Astrocyte (in vitro differentiated cells and primary cell): ENCODE data around the gene VRK3. TPM values are rescaled to one million over a fixed set of nuclear protein-coding genes. Genes with fewer than 3 reads are reported as not detected.

Experiments used
- DNase-seq: peaks from one replicate; pipeline ENCODE4 v3.0.0-alpha.2; 2010; ENCODE audit warnings: low read depth
- FAIRE-seq: peaks from 2 replicates; lab custom pipeline; 2011; peaks lifted over from hg19 to GRCh38; lab: Jason Lieb, UNC
- H2AFZ ChIP-seq: 2 replicates; pipeline ENCODE4 v1.6.0; 2012; ENCODE audit warnings: low read depth, low read length, inconsistent platforms
- H3K27ac ChIP-seq: 2 replicates; pipeline ENCODE4 v1.5.1; 2011; ENCODE audit warnings: low read depth, low read length, inconsistent platforms
- H3K27me3 ChIP-seq: 2 replicates; pipeline ENCODE4 v1.6.0; 2011; ENCODE audit warnings: low read length, inconsistent platforms; ENCODE audit not compliant: insufficient read depth
- H3K36me3 ChIP-seq: 2 replicates; pipeline ENCODE4 v1.5.1; 2011; ENCODE audit warnings: low read length, inconsistent platforms; ENCODE audit not compliant: insufficient read depth
- H3K4me1 ChIP-seq: 2 replicates; pipeline ENCODE4 v1.5.1; 2011; ENCODE audit warnings: low read length, inconsistent platforms; ENCODE audit not compliant: insufficient read depth
- H3K4me2 ChIP-seq: 2 replicates; pipeline ENCODE4 v1.6.0; 2012; ENCODE audit warnings: low read length, inconsistent platforms
- H3K4me3 ChIP-seq: 2 replicates; pipeline ENCODE4 v1.5.1; 2011; ENCODE audit warnings: low read depth, mild to moderate bottlenecking, low read length, inconsistent platforms; ENCODE audit not compliant: insufficient read depth
- H3K79me2 ChIP-seq: 2 replicates; pipeline ENCODE4 v1.6.0; 2012; ENCODE audit warnings: mild to moderate bottlenecking, low read length, inconsistent platforms; ENCODE audit not compliant: insufficient read depth
- H3K9ac ChIP-seq: 2 replicates; pipeline ENCODE4 v1.6.0; 2012; ENCODE audit warnings: mild to moderate bottlenecking, low read length, inconsistent platforms
- H3K9me3 ChIP-seq: 2 replicates; pipeline ENCODE4 v1.5.1; 2012; ENCODE audit warnings: low read depth, mild to moderate bottlenecking, low read length, inconsistent platforms; ENCODE audit not compliant: insufficient read depth
- H4K20me1 ChIP-seq: 2 replicates; pipeline ENCODE4 v1.6.0; 2012; ENCODE audit warnings: low read length, inconsistent platforms; ENCODE audit not compliant: insufficient read depth
- H3K27ac Mint-ChIP-seq: one replicate; pipeline ENCODE4 v1.8.0; 2021; ENCODE audit warnings: mild to moderate bottlenecking, mixed read lengths; ENCODE audit not compliant: unreplicated experiment
- H3K27me3 Mint-ChIP-seq: one replicate; pipeline ENCODE4 v1.8.0; 2021; ENCODE audit warnings: low read depth, mixed read lengths; ENCODE audit not compliant: unreplicated experiment
- H3K36me3 Mint-ChIP-seq: one replicate; pipeline ENCODE4 v1.8.0; 2021; ENCODE audit warnings: low read depth, mixed read lengths; ENCODE audit not compliant: unreplicated experiment
- H3K4me1 Mint-ChIP-seq: one replicate; pipeline ENCODE4 v1.8.0; 2021; ENCODE audit warnings: low read depth, mixed read lengths; ENCODE audit not compliant: unreplicated experiment
- H3K4me3 Mint-ChIP-seq: one replicate; pipeline ENCODE4 v1.8.0; 2021; ENCODE audit warnings: mild to moderate bottlenecking, moderate library complexity, mixed read lengths; ENCODE audit not compliant: unreplicated experiment
- H3K9me3 Mint-ChIP-seq: one replicate; pipeline ENCODE4 v1.8.0; 2021; ENCODE audit warnings: mild to moderate bottlenecking, mixed read lengths; ENCODE audit not compliant: unreplicated experiment
- CTCF ChIP-seq: IDR thresholded peaks from 2 replicates; pipeline ENCODE4 v1.5.1; 2011; ENCODE audit warnings: low read depth, mild to moderate bottlenecking, inconsistent platforms, low read length, moderate library complexity; ENCODE audit not compliant: insufficient read depth
- EZH2 ChIP-seq: IDR thresholded peaks from 2 replicates; pipeline ENCODE4 v1.6.1; 2012; ENCODE audit warnings: mild to moderate bottlenecking, low read length, inconsistent platforms; ENCODE audit not compliant: insufficient read depth
- total RNA-seq: library from RNA; stranded (reverse); gene quantifications from 2 replicates; pipeline ENCODE4 v1.2.1, GENCODE V29; 2021

Gene VRK3
- total RNA-seq, 1 donor from 2014 or later: 33.0 TPM

- Mint-ChIP-seq H3K27me3 (no peaks in the 10 kb centered on the region), H3K9me3 (peaks cover 24% of the 10 kb centered on the region), H3K4me3 (no peak overlapping the region), H3K4me1 (no peaks in the 10 kb centered on the region), H3K27ac (no peak overlapping the region), H3K36me3 (no peaks in the 10 kb centered on the region)
- no peak for TF ChIP-seq CTCF
- no peak for TF ChIP-seq EZH2
- no peaks in the 10 kb centered on the region for H3K79me2 ChIP-seq
- no peak for FAIRE-seq
- no peak overlapping the region for H3K27ac ChIP-seq
- H3K9ac ChIP-seq: no peak overlapping the region
- no peak overlapping the region for H2AFZ ChIP-seq
- no peaks in the 10 kb centered on the region for H3K4me1 ChIP-seq
- H3K27me3 ChIP-seq: no peaks in the 10 kb centered on the region
- H3K4me2 ChIP-seq: no peak overlapping the region
- H3K36me3 ChIP-seq: no peaks in the 10 kb centered on the region
- no peak for DNase-seq
- H3K4me3 ChIP-seq: no peak overlapping the region
- H4K20me1 ChIP-seq: no peaks in the 10 kb centered on the region
- H3K9me3 ChIP-seq: peaks cover 4% of the 10 kb centered on the region
Measured at GRCh38 chr19:50065938-50066337, 40.8 kb upstream of the VRK3 start.

- Histone ChIP-seq H2AFZ (no peak overlapping the region), H3K4me1 (no peaks in the 10 kb centered on the region), H3K4me2 (no peak overlapping the region), H3K4me3 (no peak overlapping the region), H3K9me3 (peaks cover 30% of the 10 kb centered on the region), H3K79me2 (no peaks in the 10 kb centered on the region), H3K27me3 (no peaks in the 10 kb centered on the region), H3K9ac (no peak overlapping the region), H3K36me3 (no peaks in the 10 kb centered on the region), H4K20me1 (no peaks in the 10 kb centered on the region), H3K27ac (no peak overlapping the region)
- Mint-ChIP-seq H3K4me3 (no peak overlapping the region), H3K9me3 (peaks cover 34% of the 10 kb centered on the region), H3K4me1 (no peaks in the 10 kb centered on the region), H3K27ac (no peak overlapping the region), H3K36me3 (no peaks in the 10 kb centered on the region), H3K27me3 (no peaks in the 10 kb centered on the region)
- FAIRE-seq (no peak), DNase-seq (no peak)
- TF ChIP-seq EZH2 (no peak), CTCF (no peak)
Measured at GRCh38 chr19:50061650-50062049, 36.5 kb upstream of the VRK3 start.

GRCh38 chr19:50060107-50060506, 34.9 kb upstream of the VRK3 start:
- Mint-ChIP-seq H3K27me3 (no peaks in the 10 kb centered on the region), H3K4me3 (no peak overlapping the region), H3K9me3 (peaks cover 33% of the 10 kb centered on the region), H3K27ac (no peak overlapping the region), H3K4me1 (no peaks in the 10 kb centered on the region), H3K36me3 (no peaks in the 10 kb centered on the region)
- Histone ChIP-seq H3K36me3 (no peaks in the 10 kb centered on the region), H3K4me1 (no peaks in the 10 kb centered on the region), H3K9me3 (peaks cover 26% of the 10 kb centered on the region), H3K9ac (no peak overlapping the region), H4K20me1 (no peaks in the 10 kb centered on the region), H2AFZ (no peak overlapping the region), H3K27me3 (no peaks in the 10 kb centered on the region), H3K4me3 (no peak overlapping the region), H3K27ac (no peak overlapping the region), H3K79me2 (no peaks in the 10 kb centered on the region), H3K4me2 (no peak overlapping the region)
- TF ChIP-seq EZH2 (no peak), CTCF (no peak)
- FAIRE-seq (no peak), DNase-seq (no peak)
